22Rv1 (cell line): ENCODE measurements around the gene HCFC1R1.

Experiments used
- ZFX ChIP-seq: fragments of 450-650 bp; IDR thresholded peaks from 2 replicates; pipeline ENCODE4 v1.6.1; 2017; ENCODE audit warnings: antibody characterized with exemption, borderline replicate concordance
- TF ChIP-seq, protein P1 (sequence below): fragments of 450-650 bp; IDR thresholded peaks from 2 replicates; pipeline ENCODE4 v1.5.1; 2017; ENCODE audit warnings: mild to moderate bottlenecking

DNA sequence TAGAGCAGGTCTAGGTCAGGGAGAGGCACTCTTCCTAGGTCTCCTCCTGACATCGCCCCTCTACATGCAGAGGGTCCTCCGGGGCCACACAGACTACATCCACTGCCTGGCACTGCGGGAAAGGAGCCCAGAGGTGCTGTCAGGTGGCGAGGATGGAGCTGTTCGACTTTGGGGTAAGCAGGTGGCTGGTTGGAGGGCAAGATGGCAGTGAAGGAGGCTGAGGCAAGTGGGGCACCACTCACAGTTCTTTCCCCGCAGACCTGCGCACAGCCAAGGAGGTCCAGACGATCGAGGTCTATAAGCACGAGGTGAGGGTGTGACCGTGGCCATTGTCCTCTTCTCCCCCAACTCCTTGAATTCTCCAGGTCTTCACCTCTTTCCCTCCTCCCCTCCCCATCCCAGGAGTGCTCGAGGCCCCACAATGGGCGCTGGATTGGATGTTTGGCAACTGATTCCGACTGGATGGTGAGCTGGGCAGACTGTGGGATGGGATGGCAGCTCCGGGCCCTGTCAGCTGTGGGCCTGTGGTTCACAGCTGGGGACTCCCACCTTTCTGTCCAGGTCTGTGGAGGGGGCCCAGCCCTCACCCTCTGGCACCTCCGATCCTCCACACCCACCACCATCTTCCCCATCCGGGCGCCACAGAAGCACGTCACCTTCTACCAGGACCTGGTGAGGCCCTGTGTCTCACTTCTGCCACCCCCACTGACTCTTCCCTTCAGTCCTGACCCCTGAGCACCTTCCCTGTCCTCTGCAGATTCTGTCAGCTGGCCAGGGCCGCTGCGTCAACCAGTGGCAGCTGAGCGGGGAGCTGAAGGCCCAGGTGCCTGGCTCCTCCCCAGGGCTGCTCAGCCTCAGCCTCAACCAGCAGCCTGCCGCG is 3.1 kb upstream of the HCFC1R1 start:
- TF ChIP-seq, protein P1, sequence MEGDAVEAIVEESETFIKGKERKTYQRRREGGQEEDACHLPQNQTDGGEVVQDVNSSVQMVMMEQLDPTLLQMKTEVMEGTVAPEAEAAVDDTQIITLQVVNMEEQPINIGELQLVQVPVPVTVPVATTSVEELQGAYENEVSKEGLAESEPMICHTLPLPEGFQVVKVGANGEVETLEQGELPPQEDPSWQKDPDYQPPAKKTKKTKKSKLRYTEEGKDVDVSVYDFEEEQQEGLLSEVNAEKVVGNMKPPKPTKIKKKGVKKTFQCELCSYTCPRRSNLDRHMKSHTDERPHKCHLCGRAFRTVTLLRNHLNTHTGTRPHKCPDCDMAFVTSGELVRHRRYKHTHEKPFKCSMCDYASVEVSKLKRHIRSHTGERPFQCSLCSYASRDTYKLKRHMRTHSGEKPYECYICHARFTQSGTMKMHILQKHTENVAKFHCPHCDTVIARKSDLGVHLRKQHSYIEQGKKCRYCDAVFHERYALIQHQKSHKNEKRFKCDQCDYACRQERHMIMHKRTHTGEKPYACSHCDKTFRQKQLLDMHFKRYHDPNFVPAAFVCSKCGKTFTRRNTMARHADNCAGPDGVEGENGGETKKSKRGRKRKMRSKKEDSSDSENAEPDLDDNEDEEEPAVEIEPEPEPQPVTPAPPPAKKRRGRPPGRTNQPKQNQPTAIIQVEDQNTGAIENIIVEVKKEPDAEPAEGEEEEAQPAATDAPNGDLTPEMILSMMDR, result no peak
- TF ChIP-seq ZFX, result no peak
